HepG2 (cell line): ENCODE data around the gene GPR162. TPM values are rescaled to one million over a fixed set of nuclear protein-coding genes. Genes with fewer than 3 reads are reported as not detected.

Experiments used
- AGO2 ChIP-seq: fragments of 200-400 bp; formaldehyde crosslinking; optimal IDR thresholded peaks from 2 replicates; pipeline ENCODE3; 2017; ENCODE audit warnings: mild to moderate bottlenecking, low read depth, low read length, moderate library complexity
- AKNA ChIP-seq: sonication (generic); formaldehyde crosslinking; IDR thresholded peaks from 2 replicates; pipeline ENCODE4 v1.4.0; 2020; ENCODE audit warnings: missing genetic modification reagents, borderline replicate concordance
- BRCA1 ChIP-seq: sonication (generic); formaldehyde crosslinking; IDR thresholded peaks from 2 replicates; pipeline ENCODE4 v1.4.0; 2020; ENCODE audit warnings: missing genetic modification reagents
- CBX5 ChIP-seq: sonication (generic); formaldehyde crosslinking; IDR thresholded peaks from 2 replicates; pipeline ENCODE4 v1.4.0; 2020; ENCODE audit warnings: missing genetic modification reagents, borderline replicate concordance
- CENPT ChIP-seq: sonication (generic); formaldehyde crosslinking; IDR thresholded peaks from 2 replicates; pipeline ENCODE4 v1.8.0; 2022; ENCODE audit warnings: low read depth, mild to moderate bottlenecking, moderate library complexity, missing genetic modification reagents
- E2F5 ChIP-seq: sonication (generic); formaldehyde crosslinking; conservative IDR thresholded peaks from 2 replicates; pipeline ENCODE4 v1.4.0; 2020; ENCODE audit warnings: missing genetic modification reagents
- KDM1A ChIP-seq: IDR thresholded peaks from 2 replicates; pipeline ENCODE4 v1.6.1; 2016; ENCODE audit warnings: missing compliant biosample characterization
- MED13 ChIP-seq: sonication (generic); formaldehyde crosslinking; IDR thresholded peaks from 2 replicates; pipeline ENCODE4 v1.5.0; 2020; ENCODE audit warnings: missing genetic modification reagents
- MXD1 ChIP-seq: sonication (generic); formaldehyde crosslinking; IDR thresholded peaks from 2 replicates; pipeline ENCODE4 v1.4.0; 2020; ENCODE audit warnings: mild to moderate bottlenecking, missing genetic modification reagents
- NFKBIZ ChIP-seq: IDR thresholded peaks from 2 replicates; pipeline ENCODE4 v1.6.1; 2018; ENCODE audit warnings: missing genetic modification reagents, missing compliant biosample characterization
- NONO ChIP-seq, 2 experiments: fragments of 450-650 bp in 1 of 2; sonication (generic) in 1 of 2; formaldehyde crosslinking in 1 of 2; IDR thresholded peaks in 1 of 2; conservative IDR thresholded peaks in 1 of 2; 2 replicates each; pipeline versions ENCODE4 v1.6.1 to v1.8.0; 2017 to 2022; ENCODE audit warnings: mild to moderate bottlenecking in 1 of 2, missing genetic modification reagents in 1 of 2, moderate library complexity in 1 of 2
- PHB2 ChIP-seq: fragments of 450-650 bp; IDR thresholded peaks from 2 replicates; pipeline ENCODE4 v1.6.1; 2018; ENCODE audit not compliant: partially characterized antibody
- REST ChIP-seq, 2 experiments: IDR thresholded peaks; 2 replicates each; pipeline ENCODE4 v1.6.1; 2011 to 2012; ENCODE audit warnings: low read length in 2 of 2, borderline replicate concordance in 1 of 2, low read depth in 1 of 2, mild to moderate bottlenecking in 1 of 2, moderate library complexity in 1 of 2
- TFAP4 ChIP-seq: sonication (generic); IDR thresholded peaks from 2 replicates; pipeline ENCODE4 v1.6.1; 2016; ENCODE audit warnings: low read depth, borderline replicate concordance
- ZNF350 ChIP-seq: sonication (generic); formaldehyde crosslinking; IDR thresholded peaks from 2 replicates; pipeline ENCODE4 v1.4.0; 2020; ENCODE audit warnings: mild to moderate bottlenecking, low read depth, missing genetic modification reagents, borderline replicate concordance
- ZNF552 ChIP-seq: sonication (generic); formaldehyde crosslinking; IDR thresholded peaks from 2 replicates; pipeline ENCODE4 v1.9.0; 2022; ENCODE audit warnings: missing genetic modification reagents, mild to moderate bottlenecking, borderline replicate concordance
- ZNF703 ChIP-seq: sonication (generic); formaldehyde crosslinking; IDR thresholded peaks from 2 replicates; pipeline ENCODE4 v1.5.1; 2020; ENCODE audit warnings: missing genetic modification reagents, mild to moderate bottlenecking, moderate library complexity, borderline replicate concordance
- polyA plus RNA-seq, 8 experiments: library from polyadenylated mRNA; depleted of rRNA in 3 of 8; stranded (reverse) in 7 of 8; unstranded in 1 of 8; fragments of >200 nt; fragmentation: Illumina TruSeq in 4 of 8; extraction: Trizol in 4 of 8; gene quantifications; 2 replicates each; pipeline versions ENCODE4 v1.2.1 to v1.2.3, GENCODE V29; 2011 to 2016; ENCODE audit warnings: low read depth in 4 of 8, missing spikeins in 1 of 8, mixed read lengths in 1 of 8; ENCODE audit not compliant: insufficient read depth in 1 of 8
- total RNA-seq, 5 experiments: library from RNA; depleted of rRNA; stranded (reverse); fragments of >200 nt; fragmentation: Illumina TruSeq; extraction: Trizol; gene quantifications; 2 replicates each; pipeline ENCODE4 v1.2.3, GENCODE V29; 2016; ENCODE audit warnings: low read depth in 1 of 5

The GPR162 gene
- total and polyA plus RNA-seq, 2 of the 13 experiments (the other 11 are each of a cell fraction or from before 2014, with no cell fraction given), result 0.08 TPM; not detected in 1

- TF ChIP-seq ZNF552 (CRISPR knock-in tag) (no peak), REST (IDR thresholded peaks at IDR 0.05; ENCODE audit: borderline replicate concordance in 1 of 2, low read depth in 1 of 2, low read length in 2 of 2) (no peak), AGO2 (no peak), NFKBIZ (CRISPR knock-in tag) (peak; percentile 37; the same call in 1 of the 2 replicates), MXD1 (CRISPR knock-in tag) (peak; percentile 18; the same call in 1 of the 2 replicates), CBX5 (no peak), ZNF350 (CRISPR knock-in tag) (no peak), ZNF703 (CRISPR knock-in tag) (no peak), E2F5 (CRISPR knock-in tag) (no peak; the same call in 1 of the 2 replicates), CENPT (CRISPR knock-in tag) (no peak), TFAP4 (0 out of 2 replicates have a peak, but pooled peaks have one; percentile 22), BRCA1 (CRISPR knock-in tag) (no peak), MED13 (CRISPR knock-in tag) (no peak), AKNA (CRISPR knock-in tag) (no peak), PHB2 (no peak), NONO (IDR thresholded peaks at IDR 0.05) (no peak), NONO (CRISPR knock-in tag; conservative IDR thresholded peaks at IDR 0.05) (peak; percentile 89), KDM1A (CRISPR knock-in tag) (no peak)
Observed at GRCh38 chr12:6873094-6874014, 51.7 kb downstream of the GPR162 start, which contains the start of gene SPSB2 (continued).
